Stimulated activated CD4-positive, alpha-beta T cell treated with anti-CD3 and anti-CD28 coated beads, TNF-alpha, amount 100 ng/mL, for 24 hours (primary cell): Measurements from ENCODE around the gene BRPF3.

Source experiments
- DNase-seq, 3 experiments: peaks; one replicate each; pipeline ENCODE4 v3.0.0-alpha.2; 2020; ENCODE audit warnings: low read depth in 3 of 3

Gene BRPF3

GRCh38 chr6:36268478-36269275 lies 72.1 kb downstream of the BRPF3 start:
- DNase-seq: no peak

- no peak for DNase-seq
Observed at GRCh38 chr6:36269834-36270705, 73.5 kb downstream of the BRPF3 start, which contains the start of gene PNPLA1. Gene PNPLA1, plus strand, starts transcription at chr6:36270060. Its CDS starts 400 bp downstream, at chr6:36270460.

DNA sequence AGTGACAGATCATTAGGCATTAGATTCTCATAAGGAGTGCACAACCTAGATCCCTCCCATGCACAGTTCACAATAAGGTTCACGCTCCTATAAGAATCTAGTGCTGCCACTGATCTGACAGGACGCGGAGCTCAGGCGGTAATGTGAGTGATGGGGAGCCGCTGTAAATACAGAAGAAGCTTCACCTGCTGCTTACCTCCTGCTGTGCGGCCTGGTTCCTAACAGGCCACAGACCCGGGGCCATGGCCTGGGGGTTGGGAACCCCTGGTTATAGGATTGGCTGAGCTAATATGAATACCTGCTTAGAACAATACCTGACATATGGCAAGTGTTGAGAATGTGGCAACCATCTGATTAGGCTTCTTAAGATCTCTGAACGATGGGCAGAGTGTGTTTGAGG lies 75.7 kb downstream of the BRPF3 start:
- DNase-seq: no peak

GRCh38 chr6:36273067-36273466 lies 76.5 kb downstream of the BRPF3 start:
- DNase-seq: no peak

GRCh38 chr6:36273802-36274514 lies 77.4 kb downstream of the BRPF3 start:
- DNase-seq: no peak

DNA sequence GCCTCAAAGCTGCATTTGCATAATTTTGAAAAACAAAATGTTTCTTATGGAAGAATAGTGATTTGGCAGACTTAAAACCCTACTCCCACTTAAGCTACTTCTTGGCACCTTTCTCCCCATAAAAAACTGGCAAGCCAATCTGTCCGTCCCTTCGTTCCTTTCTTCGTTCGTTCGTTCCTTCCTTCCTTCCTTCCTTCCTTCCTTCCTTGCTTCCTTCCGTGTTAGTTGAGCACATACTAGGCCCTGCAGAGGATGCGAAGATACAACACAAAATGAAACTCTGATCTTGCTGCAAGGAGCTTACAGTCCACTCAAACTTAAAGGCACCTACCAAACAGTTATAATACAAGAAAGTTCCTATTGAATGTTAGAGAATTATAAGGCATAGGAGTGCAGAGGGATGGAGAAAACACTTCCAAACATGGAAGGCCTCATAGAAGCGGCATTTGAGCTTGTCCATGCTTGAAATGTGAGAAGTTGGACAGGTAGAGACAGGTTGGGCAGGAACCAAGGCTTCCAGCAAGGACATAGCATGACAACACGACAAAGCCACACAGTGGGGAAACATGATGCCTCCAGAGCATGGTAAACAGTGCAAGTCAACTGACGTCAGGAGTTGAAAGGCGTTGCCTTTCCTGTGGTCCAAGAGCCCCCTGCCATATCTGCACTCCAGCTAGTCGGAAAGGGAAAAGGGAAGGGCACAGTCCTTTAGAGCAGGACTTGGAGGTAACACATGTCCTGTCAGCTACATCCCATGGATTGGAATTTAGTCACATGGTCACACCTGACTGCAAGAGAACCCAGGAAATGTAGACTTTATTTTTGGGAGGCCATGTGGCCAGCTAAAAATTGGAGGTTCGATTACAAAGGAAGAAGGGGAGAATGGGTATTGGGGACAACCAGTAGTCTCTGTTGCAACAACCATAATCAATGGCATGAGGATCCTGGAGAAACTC lies 80.3 kb downstream of the BRPF3 start:
- no peak for DNase-seq

- no peak for DNase-seq
Observed at GRCh38 chr6:36277946-36278470, 81.5 kb downstream of the BRPF3 start.

GRCh38 chr6:36280467-36280866 lies 83.9 kb downstream of the BRPF3 start:
- no peak for DNase-seq

DNA sequence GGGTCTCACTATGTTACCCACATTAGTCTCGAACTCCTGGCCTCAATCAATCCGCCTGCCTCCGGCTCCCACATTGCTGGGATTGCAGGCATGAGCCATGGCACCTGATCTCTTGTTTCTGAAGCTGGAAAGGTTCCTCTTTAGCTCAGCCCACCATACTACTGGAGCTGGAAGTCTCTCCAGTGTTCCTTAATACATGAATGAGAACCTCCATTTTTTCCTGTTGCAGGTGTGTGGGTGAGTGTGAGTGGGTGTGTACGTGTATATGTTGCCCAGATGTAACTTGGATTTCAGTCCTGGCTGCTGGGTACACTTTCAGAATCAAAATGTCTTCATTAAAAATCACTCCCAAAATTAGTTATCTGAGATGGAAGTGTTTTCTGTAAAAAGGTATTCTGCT lies 84.4 kb downstream of the BRPF3 start:
- DNase-seq: no peak
